CD4-positive, CD25-positive, alpha-beta regulatory T cell (primary cell): ENCODE measurements around the gene PHLDA1. TPM values are rescaled to one million over a fixed set of nuclear protein-coding genes. Genes with fewer than 3 reads are reported as not detected.

Source experiments
- ATAC-seq, 2 donors: fragments of 150-1000 bp; cut with Tn5 transposase; one replicate each; pipeline ENCODE4 v1.10.0; 2021; ENCODE audit warnings: low read depth in 2 of 2, moderate number of reproducible peaks in 2 of 2, moderate library complexity in 1 of 2
- DNase-seq, 3 donors: peaks; one replicate each; pipeline versions ENCODE4 v3.0.0 to v3.0.0-alpha.2; 2012 to 2022; ENCODE audit warnings: mixed read lengths in 1 of 3
- H3K27ac ChIP-seq: one replicate; pipeline ENCODE4 v1.7.0; 2013; ENCODE audit warnings: mild to moderate bottlenecking, low read length; ENCODE audit not compliant: insufficient read depth, poor library complexity, severe bottlenecking
- H3K27me3 ChIP-seq: one replicate; pipeline ENCODE4 v1.7.0; 2013; ENCODE audit warnings: low read length; ENCODE audit not compliant: control insufficient read depth, insufficient read depth
- H3K36me3 ChIP-seq: one replicate; pipeline ENCODE4 v1.7.0; 2013; ENCODE audit warnings: mild to moderate bottlenecking, low read length, moderate library complexity; ENCODE audit not compliant: control insufficient read depth, insufficient read depth
- H3K4me1 ChIP-seq: 2 replicates; pipeline ENCODE4 v1.7.0; 2013; ENCODE audit warnings: mild to moderate bottlenecking, low read length; ENCODE audit not compliant: insufficient read depth, control insufficient read depth, poor library complexity, severe bottlenecking
- H3K4me3 ChIP-seq: one replicate; pipeline ENCODE4 v1.7.0; 2013; ENCODE audit warnings: low read depth, mild to moderate bottlenecking, low read length, moderate library complexity
- H3K9me3 ChIP-seq, 2 experiments: 1 replicate in 1 of 2; 2 replicates in 1 of 2; pipeline ENCODE4 v1.7.0; 2013; ENCODE audit warnings: low read length in 2 of 2, mild to moderate bottlenecking in 1 of 2, moderate library complexity in 1 of 2; ENCODE audit not compliant: control insufficient read depth in 2 of 2
- H3K27ac Mint-ChIP-seq, 3 donors: one replicate each; pipeline ENCODE4 v1.8.0; 2020 to 2022; ENCODE audit warnings: mild to moderate bottlenecking in 3 of 3, mixed read lengths in 3 of 3, moderate library complexity in 2 of 3
- H3K27me3 Mint-ChIP-seq: one replicate; pipeline ENCODE4 v1.8.0; 2022; ENCODE audit warnings: mild to moderate bottlenecking, mixed read lengths
- H3K36me3 Mint-ChIP-seq: one replicate; pipeline ENCODE4 v1.8.0; 2020; ENCODE audit warnings: mixed read lengths
- H3K4me1 Mint-ChIP-seq, 4 donors: one replicate each; pipeline ENCODE4 v1.8.0; 2020 to 2022; ENCODE audit warnings: mixed read lengths in 4 of 4, mild to moderate bottlenecking in 1 of 4
- H3K4me3 Mint-ChIP-seq, 4 donors: one replicate each; pipeline ENCODE4 v1.8.0; 2020 to 2022; ENCODE audit warnings: mild to moderate bottlenecking in 4 of 4, mixed read lengths in 4 of 4, moderate library complexity in 3 of 4
- H3K9me3 Mint-ChIP-seq, 7 donors: one replicate each; pipeline ENCODE4 v1.8.0; 2020 to 2022; ENCODE audit warnings: mixed read lengths in 7 of 7, mild to moderate bottlenecking in 3 of 7, moderate library complexity in 2 of 7
- polyA plus RNA-seq, 4 donors: library from polyadenylated mRNA; unstranded; fragments of 300-500 nt; fragmentation: Illumina TruSeq; gene quantifications; one replicate each; pipeline ENCODE4 v1.2.3, GENCODE V29; 2021
- total RNA-seq: library from RNA; stranded (reverse); gene quantifications from one replicate; pipeline ENCODE4 v1.2.3, GENCODE V29; 2022

Gene PHLDA1
- total and polyA plus RNA-seq, 5 donors from 2014 or later = 1.1 to 42.0 (median 1.6) TPM

DNA sequence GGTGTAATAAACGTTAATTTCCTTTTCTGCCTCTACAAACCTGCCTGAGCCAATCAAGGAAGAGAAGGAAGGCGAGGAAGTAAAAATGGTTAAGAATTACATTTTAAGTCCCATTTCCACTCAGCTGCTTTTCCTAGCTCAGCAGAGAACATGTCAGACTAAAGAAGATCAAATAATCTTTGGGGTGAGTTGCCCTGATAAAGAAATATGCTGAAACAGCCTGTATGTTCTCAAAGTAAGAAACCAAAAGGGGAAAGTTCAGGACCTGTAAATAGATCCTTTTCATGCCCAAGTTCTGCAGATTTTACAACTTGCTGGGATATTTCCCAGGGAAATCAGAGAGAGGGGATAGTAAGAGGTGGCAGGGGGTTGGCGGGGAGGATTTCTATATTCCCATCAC, 55.5 kb downstream of the PHLDA1 start:
- no peak overlapping the region for H3K4me3 ChIP-seq
- no peak overlapping the region for H3K27ac ChIP-seq
- Mint-ChIP-seq H3K36me3 (no peaks in the 10 kb centered on the region), H3K27ac (no peak overlapping the region), H3K9me3 (no peaks in the 10 kb centered on the region), H3K4me3 (no peak overlapping the region), H3K4me1 (peaks cover 18 to 34% (median 23%) of the 10 kb centered on the region in 4 donors), H3K27me3 (no peaks in the 10 kb centered on the region)
- H3K4me1 ChIP-seq = peaks cover 21% of the 10 kb centered on the region
- DNase-seq (no peak), ATAC-seq (no peak)
- no peaks in the 10 kb centered on the region for H3K9me3 ChIP-seq
- no peaks in the 10 kb centered on the region for H3K36me3 ChIP-seq
- no peaks in the 10 kb centered on the region for H3K27me3 ChIP-seq

DNA sequence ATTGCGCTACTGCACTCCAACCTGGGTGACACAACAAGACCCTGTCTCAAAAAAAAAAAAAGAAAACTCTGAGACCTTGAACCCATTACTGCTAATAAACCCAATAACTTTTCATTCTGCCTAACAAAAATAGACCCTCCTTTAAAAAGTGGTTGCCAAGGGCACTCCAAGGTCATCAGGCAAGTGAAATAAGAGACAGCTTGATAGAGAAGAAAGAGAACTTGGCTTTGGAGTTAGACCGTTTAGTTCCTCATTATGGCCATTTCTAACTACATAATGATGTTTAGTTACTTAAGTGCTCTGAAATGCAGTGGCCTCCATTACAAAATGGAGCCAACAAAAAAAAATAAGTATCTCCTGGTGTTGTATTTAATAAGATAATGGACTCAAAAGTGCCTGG, 55.9 kb downstream of the PHLDA1 start:
- Mint-ChIP-seq H3K9me3 (no peaks in the 10 kb centered on the region), H3K4me1 (peaks cover 18 to 34% (median 23%) of the 10 kb centered on the region in 4 donors), H3K27ac (peak overlapping the region in 1 of 3 donors; percentile 29), H3K4me3 (no peak overlapping the region), H3K36me3 (no peaks in the 10 kb centered on the region), H3K27me3 (no peaks in the 10 kb centered on the region)
- DNase-seq = no peak
- H3K27me3 ChIP-seq = no peaks in the 10 kb centered on the region
- no peaks in the 10 kb centered on the region for H3K9me3 ChIP-seq
- no peaks in the 10 kb centered on the region for H3K36me3 ChIP-seq
- H3K4me3 ChIP-seq = no peak overlapping the region
- ATAC-seq = no peak
- no peak overlapping the region for H3K27ac ChIP-seq
- peaks cover 21% of the 10 kb centered on the region for H3K4me1 ChIP-seq

Other genes starting within 250 kb of the PHLDA1 start
- gene NAP1L1, start 52.9 kb upstream of the PHLDA1 start, total RNA-seq = 592 TPM
- gene NAP1L1, start 52.9 kb upstream of the PHLDA1 start, polyA plus RNA-seq = 100 to 1,000 TPM; 173 to 229 (median 206) TPM